Measurements from ENCODE around the gene RXRG. TPM values are rescaled to one million over a fixed set of nuclear protein-coding genes. Genes with fewer than 3 reads are reported as not detected.
A peak's percentile ranks its signal among the peaks of the same experiment; 100 is the strongest.

The RXRG gene
- total RNA-seq, 4 donors from 2014 or later, result 0.13 to 4.0 (median 0.84) TPM

DNA sequence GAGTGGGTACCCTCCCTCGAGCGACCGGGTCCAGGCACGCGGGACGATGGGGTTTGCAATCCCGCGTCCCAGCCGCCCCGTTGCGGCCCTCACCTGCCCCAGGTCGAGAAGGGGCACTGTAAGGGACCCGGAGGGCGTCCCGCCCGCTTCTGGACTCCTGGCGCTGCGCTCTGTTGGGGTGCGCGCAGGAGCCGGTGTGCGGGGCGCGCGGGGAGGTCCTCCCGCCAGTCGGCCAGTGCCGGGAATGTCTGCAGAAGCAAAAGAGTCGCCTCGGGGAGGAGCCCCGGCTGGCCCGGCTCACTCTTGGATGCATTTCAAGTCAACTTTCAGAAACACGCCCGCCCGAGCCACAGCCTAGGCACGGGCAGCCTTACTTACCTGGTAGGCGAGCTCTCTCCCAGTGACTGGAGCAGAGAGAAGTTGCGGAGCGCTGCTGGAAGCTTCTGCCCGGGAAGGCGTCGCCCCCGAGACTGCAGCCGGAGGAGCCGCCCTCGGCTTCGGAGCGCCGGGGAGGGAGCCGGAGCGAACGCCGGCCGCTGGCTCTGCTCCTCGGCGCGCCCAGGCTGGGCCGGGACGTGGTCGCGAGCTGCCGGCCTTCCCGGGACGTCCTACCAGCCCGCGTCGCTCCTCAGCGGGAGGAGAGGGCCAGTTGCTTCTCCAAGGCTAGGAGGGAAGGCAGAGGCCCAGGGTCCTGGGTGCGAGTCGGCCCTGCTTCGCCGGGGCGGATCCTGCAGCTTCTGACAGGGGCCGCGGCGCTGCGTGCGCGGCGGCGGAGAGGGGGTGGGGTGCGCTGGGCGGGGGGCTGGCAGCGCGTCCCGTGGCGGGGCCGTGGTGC lies 88.7 kb downstream of the RXRG start, which contains the start of gene LMX1A:
LMX1A (minus strand) TSS at position 739 of the 835 bp plus-strand sequence. CDS start 1,156 bp downstream, outside the sequence.
- H3K27me3 ChIP-seq, result peaks cover 40% of the 10 kb centered on the region

DNA sequence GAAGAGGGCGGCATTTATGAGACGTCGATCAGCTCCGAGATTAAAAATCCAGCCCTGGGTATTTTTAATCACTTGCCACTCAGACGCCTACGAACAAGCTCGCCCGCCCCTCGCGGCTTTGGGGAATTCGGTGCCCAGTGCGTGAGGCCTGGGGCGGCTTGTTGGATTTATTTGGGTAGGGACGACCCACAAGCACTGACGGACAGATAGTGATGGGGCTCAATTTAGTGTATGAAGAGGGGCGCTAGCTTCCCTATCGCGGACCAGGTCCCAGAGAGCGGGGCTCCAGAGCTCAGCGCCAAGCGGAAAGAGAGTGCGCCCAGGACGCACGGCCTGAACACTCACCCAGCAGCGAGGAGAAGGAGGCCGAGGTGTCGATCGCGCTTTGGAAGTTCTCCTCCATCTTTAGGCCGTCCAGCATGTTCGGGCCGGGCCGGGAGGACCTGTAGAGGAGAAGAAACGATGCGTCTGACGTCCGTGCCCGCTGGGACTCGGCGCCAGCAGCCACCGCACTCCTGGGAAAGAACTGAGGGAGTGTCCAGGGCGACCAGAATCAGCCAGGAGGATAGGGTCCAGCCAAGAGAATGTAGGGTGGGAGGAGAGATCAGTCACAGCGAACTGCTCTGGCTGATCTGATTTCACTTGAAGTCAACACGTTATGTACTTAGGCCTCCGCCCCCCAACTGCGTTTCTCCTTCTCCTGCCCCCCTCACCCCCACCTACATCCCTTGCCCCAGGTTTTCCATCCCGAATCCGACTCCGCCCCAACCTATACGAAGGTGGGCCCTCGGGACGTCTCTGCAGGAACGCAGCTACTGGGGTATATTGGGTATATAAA lies 89.6 kb downstream of the RXRG start:
- intact Hi-C loops (cut with DNase I), result no loop called here
- Histone ChIP-seq H3K4me1 (peaks cover 16 to 31% of the 10 kb centered on the region in 2 donors), H3K36me3 (no peaks in the 10 kb centered on the region), H3K27me3 (peaks cover 40% of the 10 kb centered on the region), H3K4me3 (replicated peaks in 1 of 3) (peak overlapping the region in 1 of 3 donors; percentile 37), H3K9me3 (no peaks in the 10 kb centered on the region), H3K27ac (no peak overlapping the region)
- DNase-seq, result no peak
- 7 to 9% methylated on average over 42 to 52 of the region's 53 CpGs for WGBS, 2 donors
- TF ChIP-seq, protein P1, sequence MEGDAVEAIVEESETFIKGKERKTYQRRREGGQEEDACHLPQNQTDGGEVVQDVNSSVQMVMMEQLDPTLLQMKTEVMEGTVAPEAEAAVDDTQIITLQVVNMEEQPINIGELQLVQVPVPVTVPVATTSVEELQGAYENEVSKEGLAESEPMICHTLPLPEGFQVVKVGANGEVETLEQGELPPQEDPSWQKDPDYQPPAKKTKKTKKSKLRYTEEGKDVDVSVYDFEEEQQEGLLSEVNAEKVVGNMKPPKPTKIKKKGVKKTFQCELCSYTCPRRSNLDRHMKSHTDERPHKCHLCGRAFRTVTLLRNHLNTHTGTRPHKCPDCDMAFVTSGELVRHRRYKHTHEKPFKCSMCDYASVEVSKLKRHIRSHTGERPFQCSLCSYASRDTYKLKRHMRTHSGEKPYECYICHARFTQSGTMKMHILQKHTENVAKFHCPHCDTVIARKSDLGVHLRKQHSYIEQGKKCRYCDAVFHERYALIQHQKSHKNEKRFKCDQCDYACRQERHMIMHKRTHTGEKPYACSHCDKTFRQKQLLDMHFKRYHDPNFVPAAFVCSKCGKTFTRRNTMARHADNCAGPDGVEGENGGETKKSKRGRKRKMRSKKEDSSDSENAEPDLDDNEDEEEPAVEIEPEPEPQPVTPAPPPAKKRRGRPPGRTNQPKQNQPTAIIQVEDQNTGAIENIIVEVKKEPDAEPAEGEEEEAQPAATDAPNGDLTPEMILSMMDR (IDR thresholded peaks at IDR 0.05), result no peak
- no peak for TF ChIP-seq POLR2A (IDR thresholded peaks at IDR 0.05)

More for the DNA sequence above, 88.7 kb downstream of the RXRG start, which contains the start of gene LMX1A:
- Histone ChIP-seq H3K36me3 (no peaks in the 10 kb centered on the region), H3K4me1 (peaks cover 16 to 31% of the 10 kb centered on the region in 2 donors), H3K27ac (no peak within 1 kb of the TSS), H3K4me3 (replicated peaks in 1 of 3) (peak within 1 kb of the TSS in 2 of 3 donors; percentile 21 to 37), H3K9me3 (no peaks in the 10 kb centered on the region)
- intact Hi-C loops (cut with DNase I), result no loop called here
- peak; percentile 25 to 30 for DNase-seq
- TF ChIP-seq POLR2A (IDR thresholded peaks at IDR 0.05), result no peak
- TF ChIP-seq, protein P1 (IDR thresholded peaks at IDR 0.05), result no peak
- WGBS, 2 donors, result 0 to 3% methylated on average over 20 to 41 of the region's 88 CpGs

DNA sequence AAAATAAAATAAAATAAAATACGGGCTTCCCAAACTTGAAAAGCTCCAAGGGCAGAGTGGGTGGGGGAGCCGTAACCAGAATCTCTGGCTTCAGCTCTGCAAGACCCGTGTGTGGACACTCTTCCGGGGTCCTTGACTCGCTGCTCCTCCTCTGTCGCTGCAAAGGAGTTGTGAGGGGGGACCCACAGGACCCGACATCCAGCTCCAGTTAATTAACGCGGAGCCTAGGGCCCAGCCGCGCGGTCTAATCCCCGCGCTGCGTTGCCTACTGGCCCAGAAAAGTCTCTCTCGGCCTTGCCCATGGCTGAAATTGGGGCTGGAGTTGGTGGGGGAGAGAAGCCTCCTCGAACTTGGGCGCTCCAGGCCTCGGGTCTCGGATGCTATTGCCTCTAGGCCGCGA lies 90.2 kb downstream of the RXRG start:
- no peak overlapping the region for H3K4me3 ChIP-seq (replicated peaks in 1 of 3)
- no peak for TF ChIP-seq POLR2A (IDR thresholded peaks at IDR 0.05)
- TF ChIP-seq, protein P1 (IDR thresholded peaks at IDR 0.05), result no peak
- no peak overlapping the region for H3K27ac ChIP-seq
- peaks cover 16 to 31% of the 10 kb centered on the region in 2 donors for H3K4me1 ChIP-seq
- no peak for DNase-seq
- no peaks in the 10 kb centered on the region for H3K36me3 ChIP-seq
- intact Hi-C loops (cut with DNase I), result no loop called here
- WGBS, 2 donors, result 13 to 15% methylated on average over 14 to 22 of the region's 22 CpGs
- H3K9me3 ChIP-seq, result no peaks in the 10 kb centered on the region
- H3K27me3 ChIP-seq, result peaks cover 40% of the 10 kb centered on the region

DNA sequence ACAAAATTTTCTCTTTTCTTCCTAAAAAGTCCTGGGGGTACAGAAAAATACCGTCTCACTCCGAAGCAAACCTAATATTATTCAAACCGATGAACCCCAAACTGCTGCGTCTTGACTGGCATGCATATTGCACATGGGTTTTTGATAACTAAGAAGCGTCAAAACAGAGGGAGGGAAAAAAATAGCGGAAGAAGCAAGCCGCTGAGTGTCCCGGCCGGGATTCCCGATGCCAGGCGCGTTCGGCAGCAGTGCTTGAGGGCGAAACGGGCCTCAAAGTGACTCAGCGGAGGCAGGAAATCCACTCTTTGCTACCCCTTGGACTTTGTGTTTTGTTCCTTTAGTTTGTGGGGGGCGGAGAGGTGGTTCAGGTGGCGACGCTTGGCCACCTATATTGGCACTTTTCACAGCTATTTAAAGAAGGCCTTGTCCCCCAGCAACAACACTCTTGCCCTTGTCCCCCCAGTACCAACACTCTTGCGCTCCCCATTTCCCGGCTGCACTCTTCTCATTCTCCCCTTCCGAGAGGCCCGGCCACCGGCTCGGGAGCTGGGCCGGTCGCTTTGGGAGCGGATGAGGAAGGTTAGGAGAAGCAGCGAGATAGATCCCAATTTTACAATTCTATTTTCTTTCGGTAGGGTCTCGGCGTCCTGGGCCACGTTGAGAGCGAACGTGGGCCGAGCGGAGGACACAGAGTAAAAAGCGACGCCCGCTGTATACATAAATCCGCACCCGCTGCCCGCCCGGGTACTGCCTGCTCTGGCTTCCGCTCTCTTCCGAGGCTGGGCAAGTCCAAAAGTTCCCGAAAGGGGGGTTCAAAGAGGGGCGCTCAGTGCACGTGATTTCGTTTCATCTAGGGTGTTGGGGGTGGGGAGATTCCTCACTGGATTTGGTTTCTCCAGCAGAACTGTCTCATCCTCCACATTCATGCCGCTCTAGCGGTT lies 90.9 kb downstream of the RXRG start:
- H3K27me3 ChIP-seq, result peaks cover 40% of the 10 kb centered on the region
- H3K27ac ChIP-seq, result no peak overlapping the region
- no peaks in the 10 kb centered on the region for H3K9me3 ChIP-seq
- H3K4me1 ChIP-seq, result peaks cover 16 to 31% of the 10 kb centered on the region in 2 donors
- H3K4me3 ChIP-seq (replicated peaks in 1 of 3), result no peak overlapping the region
- 16 to 17% methylated on average over 52 of the region's 52 CpGs for WGBS, 2 donors
- intact Hi-C loops (cut with DNase I), result no loop called here
- no peak for TF ChIP-seq POLR2A (IDR thresholded peaks at IDR 0.05)
- TF ChIP-seq, protein P1 (IDR thresholded peaks at IDR 0.05), result no peak
- H3K36me3 ChIP-seq, result no peaks in the 10 kb centered on the region
- DNase-seq, result no peak

Measured in thyroid gland (tissue), 4 donors.